Activated CD8-positive, alpha-beta memory T cell treated with anti-CD3 and anti-CD28 coated beads, Interleukin-2, amount 50 U/mL, for 24 hours (primary cell): ENCODE measurements around the gene FAM9B.
"Not testable (repeated sequence)": the region's sequence is repeated elsewhere in the genome, so short reads cannot be mapped to it uniquely, and the experiment has no call there.

Source experiments
- DNase-seq: peaks from one replicate; pipeline ENCODE4 v3.0.0-alpha.2; 2020; ENCODE audit errors: extremely low read depth

FAM9B gene

GRCh38 chrX:9033989-9034388, at the start of gene FAM9B:
FAM9B (minus strand) TSS chrX:9034127; CDS start chrX:9032986, 1,141 bp downstream.
- DNase-seq: no peak

DNA sequence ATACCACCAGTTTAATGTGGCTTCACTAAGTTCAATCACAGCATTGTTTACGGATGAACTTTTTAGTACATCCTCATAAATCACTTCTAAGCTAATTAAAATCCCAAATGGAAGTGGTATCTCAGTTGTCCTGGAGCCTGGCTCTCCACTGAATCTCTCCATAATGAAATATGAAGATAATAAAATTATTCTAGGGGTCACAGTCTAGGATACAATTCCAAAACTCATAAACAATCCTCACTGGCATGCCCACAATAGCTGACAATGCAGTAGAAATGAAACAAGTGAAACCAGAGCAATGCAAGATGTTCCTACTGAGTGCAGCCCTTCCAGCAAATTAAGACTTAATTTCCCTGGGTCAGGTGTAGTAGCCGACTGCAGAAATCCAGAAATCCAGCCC, 47.3 kb upstream of the FAM9B start:
- no peak for DNase-seq

DNA sequence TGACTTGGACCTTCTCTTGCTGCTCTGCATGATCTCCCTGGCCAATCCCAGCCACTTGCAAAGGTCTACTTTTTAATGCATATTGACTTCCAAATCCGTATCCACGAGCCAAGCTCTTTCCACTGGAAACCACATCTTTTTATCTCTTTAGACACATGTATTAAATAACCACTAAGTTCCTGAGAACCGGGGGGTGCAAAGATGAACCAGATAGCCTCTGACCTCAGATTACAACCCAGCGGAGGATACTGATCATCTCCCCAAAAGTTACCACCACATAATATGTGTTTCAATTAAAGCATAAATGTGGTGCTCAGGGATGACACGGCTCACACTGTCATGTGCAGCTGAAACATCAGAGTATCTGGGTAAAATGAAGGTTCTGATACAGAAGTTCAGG, 40.4 kb upstream of the FAM9B start:
- DNase-seq: no peak

DNA sequence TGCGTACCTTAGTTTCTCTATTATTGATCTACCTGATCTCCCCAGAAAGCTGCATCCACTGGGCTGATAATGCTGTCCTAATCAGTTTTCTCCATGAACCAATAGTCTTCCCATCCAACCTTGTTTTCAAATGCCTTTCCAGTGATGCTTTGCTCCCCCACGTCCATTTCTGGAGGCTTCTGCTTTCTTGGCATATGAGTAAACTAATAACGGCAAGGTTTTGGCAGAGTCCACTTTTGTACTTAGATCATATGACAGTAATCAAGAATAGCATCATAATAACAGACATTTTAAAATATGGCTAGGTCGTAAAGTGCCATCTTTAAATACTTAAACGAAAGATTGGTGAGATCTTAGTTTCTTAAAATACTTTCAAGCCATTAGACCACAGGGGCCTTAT, 38.4 kb upstream of the FAM9B start:
- no peak for DNase-seq

DNA sequence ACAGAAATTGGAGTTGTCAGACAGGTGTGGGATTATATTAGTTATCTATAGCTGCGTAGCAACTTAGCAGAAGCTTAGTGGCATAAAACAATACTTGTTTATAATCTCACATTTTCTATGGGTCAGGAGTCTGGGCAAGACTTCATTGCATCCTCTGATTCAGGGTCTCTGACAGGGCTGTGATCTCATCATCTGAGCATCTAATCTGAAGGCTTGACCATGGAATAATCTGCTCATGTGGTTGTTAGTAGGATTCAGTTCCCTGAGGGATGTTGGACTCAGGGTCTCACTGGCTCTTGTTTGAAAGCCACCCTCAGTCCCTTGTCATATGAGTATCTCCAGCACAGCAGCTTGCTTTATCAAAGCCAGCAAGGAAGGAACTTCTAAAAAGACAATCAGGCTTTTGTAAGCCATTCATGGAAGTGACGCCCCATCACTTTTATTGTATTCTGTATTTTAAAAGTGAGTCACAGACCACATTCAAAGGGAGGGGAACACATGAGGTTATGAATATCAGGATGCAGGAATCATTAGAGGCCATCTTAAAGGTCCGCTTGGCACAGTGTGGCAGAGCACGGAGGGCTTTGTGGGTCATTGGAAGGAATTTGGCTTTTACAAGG, 37.2 kb upstream of the FAM9B start:
- DNase-seq: no peak

GRCh38 chrX:9069573-9069972, 35.6 kb upstream of the FAM9B start:
- no peak for DNase-seq

DNA sequence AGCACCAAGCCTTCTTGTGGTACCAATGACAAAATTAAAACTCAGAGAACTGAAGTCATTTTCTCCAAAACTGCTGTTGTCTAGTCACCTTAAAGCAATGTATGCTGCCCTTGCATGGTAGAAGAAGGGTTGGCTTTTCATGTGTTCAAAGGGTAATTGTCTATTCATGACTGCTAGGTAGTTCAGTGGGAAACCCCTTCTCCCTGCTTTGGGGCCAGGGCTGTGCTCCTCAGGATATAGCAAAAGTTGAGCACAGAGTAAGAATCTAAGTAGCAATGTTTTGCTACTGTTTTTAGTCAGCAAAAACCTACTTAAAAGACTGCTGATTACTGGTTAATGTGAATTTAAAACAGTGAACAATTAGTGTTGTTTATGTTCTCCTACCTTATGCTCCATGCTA, 30.8 kb upstream of the FAM9B start:
- no peak for DNase-seq

DNA sequence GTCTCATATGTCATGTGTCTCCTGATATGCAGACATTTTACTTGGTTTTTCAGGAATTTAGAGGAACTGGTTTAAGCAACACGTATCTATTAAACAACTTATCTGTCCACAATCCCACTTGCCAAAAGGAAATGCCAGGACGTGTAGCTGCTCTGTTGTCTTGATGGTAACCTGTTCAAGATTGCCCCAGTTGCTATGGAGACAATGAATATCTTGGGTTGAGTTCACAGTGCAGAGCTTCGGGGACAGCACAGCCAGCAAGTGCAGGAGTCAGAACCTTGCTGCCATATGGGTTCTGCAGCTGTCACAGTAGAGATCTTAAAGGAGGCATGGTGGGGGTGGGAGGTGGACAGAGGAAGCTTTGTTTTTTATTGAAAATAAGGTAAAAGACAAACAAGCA, 28.7 kb upstream of the FAM9B start:
- DNase-seq: no peak

DNA sequence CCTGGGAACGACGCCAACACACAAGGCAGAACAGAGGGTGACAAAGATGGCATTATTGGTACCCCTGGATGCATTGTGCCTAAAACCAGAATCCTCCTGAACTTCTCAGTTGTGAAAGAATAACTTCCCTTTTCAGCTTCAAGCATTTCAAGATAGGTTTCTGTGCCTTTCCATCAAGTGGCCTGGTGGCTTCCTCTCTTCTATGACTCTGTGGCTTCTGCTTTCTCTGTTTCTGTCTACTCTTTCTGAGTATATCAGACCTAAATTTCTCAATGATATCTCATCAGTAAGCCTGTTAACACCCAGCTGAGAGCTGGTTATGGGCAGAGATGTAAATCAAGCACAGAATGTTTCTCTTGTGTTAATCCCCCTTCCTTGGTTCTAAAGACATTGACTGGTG, 21.4 kb upstream of the FAM9B start:
- DNase-seq: no peak

GRCh38 chrX:9052081-9052480, 18.2 kb upstream of the FAM9B start:
- no peak for DNase-seq

DNA sequence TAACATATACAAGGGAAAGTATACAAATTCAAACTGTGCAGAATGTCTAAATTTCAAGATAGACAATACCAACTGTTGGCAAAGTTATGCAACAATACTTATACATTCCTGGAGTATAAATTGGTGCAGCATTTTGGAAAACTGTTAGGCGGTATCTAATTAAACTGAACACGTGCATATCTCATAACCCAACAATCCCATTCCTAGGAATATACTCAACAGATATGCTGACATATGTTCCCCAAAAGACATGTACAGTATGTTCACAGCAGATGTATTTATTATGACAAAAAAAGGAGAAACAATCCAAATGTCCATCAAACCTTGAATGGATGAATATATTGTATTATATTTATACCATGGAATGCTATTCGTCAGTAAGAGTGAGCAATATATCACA, 16.4 kb upstream of the FAM9B start:
- DNase-seq: no peak

- DNase-seq: no peak
Observed at GRCh38 chrX:9048801-9049200, 14.9 kb upstream of the FAM9B start.

GRCh38 chrX:9038244-9038643, 4.3 kb upstream of the FAM9B start:
- DNase-seq: no peak

DNA sequence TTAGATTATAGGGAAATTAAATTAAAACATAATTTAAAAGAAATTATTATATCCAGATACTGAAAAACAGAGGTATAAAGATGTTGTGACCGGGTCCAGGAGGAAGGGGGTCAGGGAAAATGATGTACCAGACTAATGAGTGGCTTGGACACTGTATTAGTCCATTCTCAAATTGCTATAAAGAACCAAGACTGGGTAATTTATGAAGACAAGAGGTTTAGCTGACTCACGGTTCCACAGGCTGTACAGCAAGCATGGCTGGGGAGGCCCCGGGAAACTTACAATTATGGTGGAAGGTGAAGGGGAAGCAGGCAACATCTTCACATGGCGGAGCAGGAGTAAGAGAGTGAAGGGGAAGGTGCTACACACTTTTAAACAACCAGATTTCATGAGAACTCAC, 3.4 kb upstream of the FAM9B start:
- no peak for DNase-seq

DNA sequence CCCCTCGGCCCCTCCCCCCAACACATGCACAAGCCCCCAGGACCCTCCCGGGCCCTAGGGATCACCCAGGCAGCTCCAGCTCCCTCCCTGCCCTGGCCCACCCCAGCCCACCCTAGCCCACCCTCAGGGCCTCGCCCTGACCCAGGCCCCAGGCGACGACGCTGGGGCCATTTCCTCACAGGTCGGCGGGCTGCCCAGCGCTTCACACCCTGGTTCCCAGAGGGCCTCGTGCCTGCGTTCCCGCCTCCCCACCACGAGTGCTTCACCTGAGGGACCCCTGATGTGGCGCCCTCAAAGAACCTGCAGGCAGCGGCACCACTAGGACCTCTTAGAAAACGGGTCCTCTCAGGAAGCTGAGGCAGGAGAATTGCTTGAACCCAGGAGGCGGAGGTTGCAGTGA, 341 bp downstream of the FAM9B start:
- no peak for DNase-seq

- DNase-seq: no peak
Observed at GRCh38 chrX:9033179-9033578, 748 bp downstream of the FAM9B start.

GRCh38 chrX:9023293-9023692, 10.6 kb downstream of the FAM9B start:
- DNase-seq: no peak

DNA sequence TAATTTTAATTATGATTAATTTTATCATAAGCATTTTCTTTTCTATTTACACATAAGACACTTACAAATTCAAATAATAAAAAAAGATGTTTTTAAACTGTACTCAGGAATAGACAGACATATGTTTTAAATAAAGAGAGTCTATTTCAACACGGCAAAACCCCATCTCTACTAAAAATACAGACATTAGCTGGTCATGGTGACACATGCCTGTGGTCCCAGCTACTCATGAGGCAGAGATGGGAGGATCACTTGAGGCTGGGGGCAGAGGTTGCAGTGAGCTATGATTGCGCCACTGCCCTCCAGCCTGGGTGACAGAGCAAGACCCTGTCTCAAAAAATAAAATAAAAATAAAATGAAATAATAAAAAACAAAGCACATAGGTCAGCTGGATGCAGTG, 14.8 kb downstream of the FAM9B start:
- no peak for DNase-seq

GRCh38 chrX:9018332-9018731, 15.6 kb downstream of the FAM9B start:
- not testable (repeated sequence) for DNase-seq

DNA sequence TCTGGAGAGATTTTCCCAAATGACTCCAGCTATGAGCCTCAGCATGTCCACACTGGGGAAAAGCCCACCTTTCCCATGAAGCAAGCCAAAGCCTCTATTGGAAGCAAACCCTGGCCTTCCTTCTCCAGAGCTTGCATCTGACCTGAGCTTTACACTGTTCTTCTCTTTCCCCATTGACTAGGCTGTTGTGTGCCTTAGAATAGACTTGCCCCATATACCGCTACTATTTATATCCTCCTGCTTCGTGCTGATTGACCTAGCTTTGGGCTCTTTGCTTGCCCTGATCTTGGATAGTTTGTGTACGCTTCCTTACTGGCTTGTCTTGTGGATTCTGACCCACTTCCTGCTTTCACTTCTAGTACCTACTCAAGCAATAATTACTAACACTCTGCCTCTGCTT, 30.9 kb downstream of the FAM9B start:
- no peak for DNase-seq

GRCh38 chrX:8988446-8988845, 45.5 kb downstream of the FAM9B start:
- no peak for DNase-seq

DNA sequence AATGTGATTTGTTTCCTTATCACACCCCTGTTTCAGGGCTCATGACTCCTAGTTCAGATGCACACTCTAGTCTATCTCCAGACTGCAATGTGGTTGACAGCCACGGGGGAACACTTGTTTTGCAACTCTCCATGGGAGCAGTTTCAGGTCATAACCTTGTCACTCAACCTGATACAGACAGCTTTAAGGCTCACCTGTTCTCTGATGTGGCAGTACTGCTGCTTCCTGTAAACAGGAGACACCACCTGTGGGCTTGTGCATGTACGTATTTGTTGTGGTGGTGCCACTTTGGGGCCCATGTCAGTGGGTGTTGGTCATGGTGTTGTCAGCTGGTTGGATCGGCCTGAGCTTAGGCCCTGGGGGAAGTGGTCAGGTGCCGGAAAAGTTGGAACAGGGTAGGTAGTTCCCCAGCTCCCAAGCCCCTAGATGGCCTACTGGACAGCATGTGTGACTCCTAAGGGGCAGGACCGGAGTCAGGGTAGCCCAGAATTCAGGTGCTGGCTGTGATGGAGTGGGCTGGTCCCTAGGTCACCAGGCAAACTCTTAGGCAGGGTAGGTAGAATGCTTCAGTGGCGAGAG, 46.2 kb downstream of the FAM9B start:
- DNase-seq: no peak

DNA sequence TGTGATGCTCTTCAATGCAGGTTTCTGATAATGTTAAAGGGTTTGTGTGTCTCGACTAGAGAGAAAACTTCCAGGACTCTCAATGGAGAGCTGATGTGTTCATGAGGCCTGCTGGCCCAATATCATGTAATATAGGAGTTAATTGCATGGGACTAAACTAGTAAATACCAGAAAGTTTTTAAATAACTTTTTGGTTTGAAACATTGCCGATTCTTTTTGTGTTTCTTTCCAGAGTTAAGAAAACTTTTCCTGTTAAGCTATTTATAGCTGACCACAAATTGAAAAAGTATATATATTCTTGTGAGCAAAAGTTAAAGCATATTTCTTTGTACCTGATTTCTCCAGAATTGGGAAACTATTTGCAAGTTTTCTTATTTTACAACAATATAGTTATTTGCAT, 49.7 kb downstream of the FAM9B start:
- DNase-seq: no peak

DNA sequence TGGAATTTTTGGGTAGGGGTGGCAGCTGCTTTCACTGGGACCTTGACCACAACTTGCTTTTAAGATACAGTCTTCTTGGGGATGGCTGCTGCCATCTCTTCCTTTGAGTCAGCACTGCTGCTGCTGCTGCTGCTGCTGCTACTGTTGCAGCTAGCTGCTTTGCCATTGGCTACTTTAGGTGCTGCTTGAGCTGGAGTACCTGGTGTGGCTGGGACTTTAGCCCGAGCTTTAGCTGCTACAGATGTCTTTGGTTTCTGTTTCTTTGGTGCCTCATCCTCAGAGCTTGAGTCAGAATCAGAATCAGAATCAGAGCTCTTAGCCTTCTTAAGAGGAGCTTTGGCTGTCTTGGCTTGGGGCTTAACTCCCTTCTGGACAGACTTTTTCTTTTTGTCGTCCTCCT, 52.2 kb downstream of the FAM9B start:
- no peak for DNase-seq
